GM19328 (cell line): ENCODE results near the gene BZW1.

ENCODE experiments used
- ATAC-seq: cut with Tn5 transposase; IDR thresholded peaks from one replicate; pipeline ENCODE4 v1.9.1; 2021; ENCODE audit warnings: mild to moderate bottlenecking, moderate library complexity; ENCODE audit not compliant: unreplicated experiment

Gene BZW1

GRCh38 chr2:200869014-200869413 is 57.3 kb downstream of the BZW1 start:
- no peak for ATAC-seq

GRCh38 chr2:200871151-200871550 is 59.4 kb downstream of the BZW1 start:
- no peak for ATAC-seq

- no peak for ATAC-seq
Observed at GRCh38 chr2:200873560-200873959, 61.9 kb downstream of the BZW1 start.
